Inflammatory macrophage (primary cell): ENCODE measurements around the gene GABRG2.
"Not testable (repeated sequence)": the region's sequence is repeated elsewhere in the genome, so short reads cannot be mapped to it uniquely, and the experiment has no call there.

Experiments
- DNase-seq, 2 donors: peaks; one replicate each; pipeline ENCODE4 v3.0.0-alpha.2; 2020 to 2022
- total RNA-seq, 18 experiments: gene quantifications; one replicate each; lab custom pipeline; 2026; ENCODE audit warnings: mixed read lengths in 6 of 18, inconsistent platforms in 2 of 18; lab: John Stamatoyannopoulos, UW

The GABRG2 gene
- total RNA-seq, result 0 to 0.33 (median 0.02) reads per million in 18 experiments

DNA sequence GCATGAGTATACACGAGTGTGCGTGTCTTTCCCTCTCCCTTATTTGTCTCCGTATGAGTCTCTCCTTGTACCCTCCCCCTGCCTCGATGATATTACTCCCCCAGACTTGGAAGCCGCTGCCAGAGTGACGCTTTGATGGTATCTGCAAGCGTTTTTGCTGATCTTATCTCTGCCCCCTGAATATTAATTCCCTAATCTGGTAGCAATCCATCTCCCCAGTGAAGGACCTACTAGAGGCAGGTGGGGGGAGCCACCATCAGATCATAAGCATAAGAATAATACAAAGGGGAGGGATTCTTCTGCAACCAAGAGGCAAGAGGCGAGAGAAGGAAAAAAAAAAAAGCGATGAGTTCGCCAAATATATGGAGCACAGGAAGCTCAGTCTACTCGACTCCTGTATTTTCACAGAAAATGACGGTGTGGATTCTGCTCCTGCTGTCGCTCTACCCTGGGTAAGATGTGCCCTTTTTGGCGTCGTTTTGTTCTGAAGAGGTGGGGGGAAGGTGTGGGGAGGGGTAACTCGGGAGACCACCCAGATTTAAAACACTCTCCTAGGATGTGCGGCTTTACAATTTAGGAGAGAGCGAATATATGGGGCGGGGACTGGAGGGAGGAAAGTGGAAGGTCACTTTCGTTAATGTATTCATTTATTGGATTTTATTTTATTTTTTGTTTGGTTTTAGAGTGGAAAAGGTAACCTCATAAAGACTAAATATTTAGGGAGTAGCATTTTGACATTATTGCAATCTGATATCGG is at the start of gene GABRG2:
TSS of gene GABRG2 (plus strand) at position 119 of the 757 bp plus-strand sequence. CDS start at position 346, 227 bp downstream.
- no peak for DNase-seq

DNA sequence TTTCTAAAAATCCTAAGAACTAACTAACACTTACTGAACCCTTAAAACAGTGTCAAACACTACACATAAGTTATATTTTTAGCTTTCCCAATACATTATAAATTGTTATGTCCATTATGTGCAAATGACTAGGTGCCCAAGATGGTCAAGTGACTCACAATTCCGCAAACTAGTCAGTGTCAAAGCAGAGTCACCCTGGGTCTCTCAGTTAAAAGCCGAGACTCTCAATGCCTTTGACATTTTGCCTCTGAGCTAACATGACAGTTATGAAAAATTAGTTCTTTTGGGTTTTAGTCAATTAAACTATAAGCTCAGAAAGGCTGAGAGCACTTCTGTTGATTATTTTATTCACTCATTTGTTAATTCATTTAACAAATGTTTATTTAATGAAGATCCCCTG is 42.3 kb upstream of the GABRG2 start:
- DNase-seq, result no peak

DNA sequence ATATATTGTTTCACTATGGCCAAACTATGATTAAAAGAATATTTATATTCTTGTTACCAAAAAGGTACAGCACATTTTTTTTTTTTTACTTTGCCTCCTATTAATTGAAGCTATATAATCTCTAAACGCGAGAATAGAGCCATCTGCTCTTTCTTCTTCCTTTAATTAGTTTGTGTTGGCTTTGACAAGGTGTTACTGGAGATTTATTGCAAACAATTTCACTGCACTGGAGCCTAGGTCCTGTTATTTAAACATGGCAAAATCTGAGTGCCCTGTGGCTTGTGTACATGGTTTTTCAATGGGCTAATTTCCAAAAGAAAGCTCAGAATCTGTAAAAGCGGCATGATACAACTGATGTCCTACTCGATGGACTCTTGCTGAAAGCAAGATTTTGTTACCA is 40.8 kb upstream of the GABRG2 start:
- DNase-seq, result no peak

DNA sequence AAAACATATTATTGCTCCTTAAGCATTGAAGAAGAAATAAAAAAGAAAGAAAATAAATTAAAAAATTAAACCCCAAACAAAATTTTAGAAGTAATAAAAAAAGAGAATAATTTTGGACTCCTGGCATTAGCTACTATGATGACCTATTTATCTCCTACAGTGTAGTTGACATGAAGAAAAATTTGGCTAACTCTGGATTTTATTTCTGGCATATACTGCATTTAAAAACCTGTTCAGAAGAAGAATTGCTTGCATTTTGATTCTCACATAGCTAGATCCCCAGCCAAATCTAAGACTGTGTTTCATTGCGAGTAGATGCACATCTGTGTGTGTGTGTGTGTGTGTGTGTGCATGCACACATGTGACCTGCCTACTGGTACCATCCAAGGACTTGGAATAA is 30.1 kb upstream of the GABRG2 start:
- DNase-seq, result no peak

DNA sequence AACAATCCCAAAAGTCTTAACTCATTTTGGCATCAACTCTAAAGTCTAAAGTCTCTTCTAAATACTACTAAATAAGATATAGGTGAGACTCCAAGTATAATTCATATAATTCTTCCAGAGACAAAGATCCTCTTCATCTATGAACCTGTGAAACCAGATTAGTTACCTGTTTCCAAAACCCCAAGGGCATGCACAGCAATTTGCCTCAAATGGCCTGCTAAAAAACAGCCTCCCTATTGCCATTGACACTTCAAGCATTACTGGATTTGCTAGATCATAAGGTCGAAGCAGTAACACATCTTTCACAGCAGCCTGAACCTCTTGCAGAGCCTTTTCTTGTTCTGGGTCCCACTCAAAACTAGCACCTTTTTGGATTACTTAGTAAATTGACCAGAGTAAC is 20.3 kb upstream of the GABRG2 start:
- DNase-seq, result no peak

DNA sequence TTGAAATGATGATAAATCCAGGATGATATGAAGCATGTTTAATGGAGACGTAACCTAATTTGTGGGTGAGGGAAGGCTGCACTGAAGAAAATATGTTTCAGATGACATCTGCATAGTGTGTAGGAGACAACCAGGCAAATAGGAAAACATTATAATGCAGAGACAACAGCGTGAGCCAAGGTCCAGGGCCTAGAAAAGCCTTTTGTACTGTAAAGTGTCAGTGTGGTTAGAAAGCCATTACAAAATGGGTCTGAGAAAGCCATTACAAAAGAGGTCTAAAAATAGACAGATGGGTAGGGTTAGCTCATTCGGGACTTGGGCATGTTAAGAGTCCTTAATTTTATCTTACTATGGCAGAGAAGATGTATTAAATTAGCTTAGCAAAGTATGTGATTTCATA is 14.9 kb upstream of the GABRG2 start:
- DNase-seq, result no peak

DNA sequence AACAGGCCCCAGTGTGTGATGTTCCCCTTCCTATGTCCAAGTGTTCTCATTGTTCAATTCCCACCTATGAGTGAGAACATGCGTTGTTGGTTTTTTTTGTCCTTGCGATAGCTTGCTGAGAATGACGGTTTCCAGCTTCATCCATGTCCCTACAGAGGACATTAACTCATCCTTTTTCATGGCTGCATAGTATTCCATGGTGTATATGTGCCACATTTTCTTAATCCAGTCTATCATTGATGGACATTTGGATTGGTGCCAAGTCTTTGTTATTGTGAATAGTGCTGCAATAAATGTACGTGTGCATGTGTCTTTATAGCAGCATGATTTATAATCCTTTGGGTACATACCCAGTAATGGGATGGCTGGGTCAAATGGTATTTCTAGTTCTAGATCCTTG is 12.5 kb upstream of the GABRG2 start:
- not testable (repeated sequence) for DNase-seq

DNA sequence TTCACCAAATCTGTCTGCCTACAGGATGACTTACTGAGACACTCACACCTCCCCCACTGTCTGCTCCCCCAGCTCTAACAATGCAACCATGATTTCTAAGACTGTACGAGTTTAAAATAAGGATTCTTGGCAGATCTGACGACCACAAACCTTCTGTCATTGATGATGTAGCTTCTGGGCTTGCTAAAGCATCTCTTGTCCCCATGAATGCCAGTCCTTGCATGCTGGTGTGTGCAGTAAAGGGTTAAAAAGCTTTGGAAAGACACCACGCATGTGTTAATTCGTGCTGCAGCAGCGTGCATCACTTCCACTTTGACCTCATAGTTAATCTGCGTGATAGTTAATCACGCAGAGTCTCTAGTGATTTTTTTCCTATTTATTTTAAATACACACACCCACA is 411 bp upstream of the GABRG2 start:
- no peak for DNase-seq

DNA sequence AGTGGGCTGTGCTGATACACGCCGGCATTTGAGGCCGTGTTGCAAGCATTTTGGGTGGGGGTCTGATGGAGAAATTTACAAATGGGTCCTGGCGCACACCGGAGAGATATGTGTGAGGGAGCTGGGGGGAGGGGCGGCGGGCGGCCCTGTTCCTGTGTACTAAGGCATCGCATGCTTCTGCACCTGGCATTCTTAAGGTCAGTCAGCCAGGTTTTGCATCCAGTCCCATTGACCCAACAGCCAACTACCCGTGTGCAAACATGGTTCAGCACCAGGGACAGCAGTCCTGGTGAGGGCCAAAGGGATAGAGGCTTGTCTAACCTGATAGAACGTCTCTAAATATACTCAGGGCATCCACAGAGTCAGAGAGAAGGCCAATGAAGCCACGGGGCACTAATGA is 839 bp downstream of the GABRG2 start:
- peak in 1 of 2 donors; percentile 15 for DNase-seq

DNA sequence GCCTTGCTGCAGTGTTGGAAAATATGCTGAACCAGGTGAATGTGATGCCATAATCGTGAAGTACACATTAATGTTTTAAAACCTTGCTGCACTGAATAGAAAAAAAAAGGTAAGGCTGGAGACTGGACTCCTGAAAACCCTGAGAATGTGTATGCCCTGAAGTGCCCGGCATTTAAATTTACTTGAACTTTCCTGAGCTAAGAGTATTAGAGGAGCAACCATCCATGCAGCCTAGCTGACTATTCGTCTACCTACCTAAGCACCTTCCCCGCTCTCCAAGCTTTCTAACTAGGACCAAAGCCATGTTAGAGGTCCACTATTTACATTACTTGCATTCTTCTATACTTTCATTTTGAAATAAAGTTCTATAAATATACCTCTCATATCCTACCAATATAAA is 1.4 kb downstream of the GABRG2 start:
- DNase-seq, result no peak

DNA sequence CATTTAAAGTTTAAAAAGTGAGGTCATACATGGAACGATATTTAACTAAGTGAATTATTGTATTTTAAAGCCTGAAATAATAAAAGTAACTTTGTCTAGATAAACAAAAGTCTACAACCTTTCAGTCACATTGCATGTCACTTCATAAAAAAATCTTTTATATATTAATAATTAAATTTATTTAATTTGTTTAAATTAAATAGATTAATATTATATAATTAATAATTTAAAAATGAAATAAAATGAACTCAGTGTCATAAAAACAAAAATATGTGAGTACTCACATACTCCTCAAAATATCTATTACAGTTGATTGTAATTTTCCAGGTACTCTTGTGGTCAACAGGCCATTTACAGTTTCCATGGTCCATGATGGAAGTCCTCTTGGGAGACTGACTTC is 11.2 kb downstream of the GABRG2 start:
- no peak for DNase-seq

DNA sequence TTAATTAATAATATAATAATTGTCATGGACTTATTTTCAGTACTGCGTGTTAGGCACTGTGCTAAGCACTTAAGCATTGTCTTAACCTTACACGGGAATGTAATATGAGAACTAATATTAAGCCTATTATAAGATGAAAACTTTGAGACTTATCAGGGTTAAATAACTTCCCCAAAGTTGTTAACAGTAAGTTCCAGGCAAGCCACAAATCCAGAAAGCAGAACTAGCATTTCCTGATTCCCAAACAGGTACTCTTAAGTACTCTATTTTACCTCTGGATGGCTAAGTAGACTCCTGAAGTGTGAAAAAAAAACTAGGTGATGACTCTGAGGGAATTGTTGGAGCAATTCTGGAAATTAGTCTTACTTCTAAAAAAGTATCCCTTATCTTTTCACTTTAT is 23.8 kb downstream of the GABRG2 start:
- no peak for DNase-seq

DNA sequence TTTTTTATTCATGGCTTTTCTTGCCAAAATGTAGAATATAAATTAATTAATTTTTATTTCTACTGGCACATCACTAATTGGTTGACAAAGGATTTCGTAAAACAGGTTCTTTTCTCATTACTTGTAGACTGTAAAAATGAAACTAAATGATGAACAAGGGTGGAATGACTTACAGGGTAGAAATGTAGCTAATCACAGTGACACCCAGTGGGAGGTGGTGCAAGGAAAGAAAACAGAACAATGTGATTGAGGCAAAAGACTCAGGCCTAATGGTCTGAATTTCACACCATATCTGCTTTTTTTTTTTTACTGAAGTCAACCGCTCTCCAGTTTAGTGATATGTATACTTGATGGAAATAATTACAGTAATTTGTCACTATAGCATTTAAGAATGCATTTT is 28.9 kb downstream of the GABRG2 start:
- no peak for DNase-seq

DNA sequence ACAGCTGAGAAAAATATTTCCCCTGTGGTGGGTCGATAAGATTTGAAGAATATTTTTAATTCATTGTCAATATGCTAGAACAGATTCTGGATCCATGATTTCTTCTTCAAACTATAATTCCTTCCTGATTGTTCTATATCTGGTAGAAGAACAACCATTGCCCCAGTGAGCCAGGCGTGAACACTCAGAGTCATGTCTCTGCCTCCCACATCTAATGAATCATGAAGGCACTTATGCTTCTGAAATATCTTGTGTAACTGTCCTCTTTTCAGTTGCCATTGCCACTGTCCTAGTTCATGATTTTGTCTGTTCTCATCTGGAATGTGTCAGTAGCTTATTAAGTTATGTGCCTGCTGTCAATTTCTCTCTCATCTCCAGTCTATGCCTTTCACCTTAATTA is 40.0 kb downstream of the GABRG2 start:
- peak; percentile 4 to 22 for DNase-seq

DNA sequence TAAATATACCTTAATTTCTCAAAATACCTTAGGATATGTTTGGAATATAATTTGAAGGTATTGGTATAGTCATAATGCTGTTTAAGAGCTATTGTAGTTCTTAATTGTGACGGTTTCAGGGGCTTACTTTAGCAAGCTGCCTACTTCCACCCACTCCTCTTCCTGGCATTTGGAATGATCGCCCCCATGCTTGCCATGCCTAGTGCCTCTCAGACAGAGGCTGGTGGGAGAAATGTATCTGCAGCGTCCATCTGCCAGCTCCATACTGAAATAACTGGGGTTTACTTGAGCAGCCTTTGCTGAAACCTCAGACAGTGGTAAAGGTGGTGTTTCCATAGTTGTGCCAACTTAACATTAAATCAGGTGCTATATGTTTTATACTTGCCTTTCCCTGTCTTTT is 52.2 kb downstream of the GABRG2 start:
- DNase-seq, result no peak

DNA sequence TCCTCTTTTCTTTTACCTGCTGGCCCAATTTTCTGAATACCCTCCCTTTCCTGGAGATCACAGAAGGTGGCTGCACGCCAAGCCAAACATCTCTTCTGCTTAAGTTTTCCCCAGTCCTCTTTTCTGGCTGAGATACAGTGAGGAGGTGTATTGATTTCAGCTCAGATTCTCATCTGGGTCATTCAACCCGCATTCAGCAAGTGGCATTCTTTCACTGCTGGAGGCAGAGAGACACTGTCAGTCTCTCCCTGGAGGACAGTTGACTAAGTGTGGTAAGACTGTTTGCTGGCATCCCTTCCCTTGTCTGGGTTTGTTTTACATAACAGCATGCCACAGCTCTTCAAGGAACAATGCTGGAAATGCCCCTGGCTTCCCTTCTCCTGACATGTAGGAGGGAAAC is 60.5 kb downstream of the GABRG2 start:
- no peak for DNase-seq

DNA sequence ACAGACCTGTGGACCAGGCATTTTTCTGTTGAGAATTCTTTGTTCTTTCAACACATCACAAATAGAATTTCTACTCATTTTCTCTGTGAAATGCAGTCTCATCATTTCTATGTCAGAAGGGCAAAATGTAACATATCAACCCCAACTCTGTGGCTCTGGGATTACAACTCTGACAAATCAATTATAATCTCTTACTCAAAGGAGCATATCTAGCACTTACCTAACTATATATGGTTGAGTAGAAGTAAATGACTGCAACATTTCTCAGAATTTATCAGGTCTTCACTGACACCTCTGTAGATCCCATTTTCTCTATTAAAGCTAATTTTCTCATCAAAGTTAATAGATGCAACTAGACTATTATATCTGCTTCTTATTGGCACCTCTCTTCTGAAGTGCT is 64.8 kb downstream of the GABRG2 start:
- DNase-seq, result no peak

DNA sequence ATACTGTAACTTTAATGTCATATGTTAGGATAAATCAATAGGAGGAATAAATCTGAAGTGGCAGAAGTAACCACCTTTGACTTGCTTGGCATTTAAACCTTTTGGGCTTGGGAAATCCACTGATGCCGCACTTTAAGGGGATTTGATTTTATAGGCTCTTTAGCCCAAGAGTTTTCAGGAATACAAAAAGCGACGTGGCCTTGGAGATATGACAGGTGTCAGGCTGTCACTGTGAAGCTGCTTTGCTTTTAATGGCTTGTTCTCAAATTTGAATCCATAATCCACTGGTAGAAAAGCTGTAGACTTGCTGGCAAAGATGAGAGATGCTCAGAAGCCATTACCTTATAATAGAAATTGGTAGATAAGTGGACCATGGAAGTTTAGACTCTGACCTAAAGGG is 71.6 kb downstream of the GABRG2 start:
- no peak for DNase-seq

DNA sequence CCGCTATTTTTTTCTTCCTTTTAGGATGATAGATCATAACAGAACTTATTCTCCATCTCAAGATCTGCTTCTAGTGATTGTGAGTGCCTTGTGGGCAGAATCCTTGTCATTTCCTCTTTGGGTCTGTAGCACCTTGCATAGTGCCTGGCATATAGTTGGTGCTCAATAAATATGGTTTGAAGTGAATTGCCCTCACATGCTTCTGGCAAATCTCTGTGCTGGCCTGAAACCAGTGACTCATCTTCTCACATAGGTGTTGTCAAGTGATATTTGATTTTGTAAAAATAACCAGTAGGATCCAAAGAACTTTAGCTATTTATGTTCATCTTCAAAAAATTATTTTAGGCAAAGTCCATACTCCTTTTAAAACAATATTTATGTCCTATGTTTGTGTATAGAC is 86.7 kb downstream of the GABRG2 start:
- DNase-seq, result no peak

DNA sequence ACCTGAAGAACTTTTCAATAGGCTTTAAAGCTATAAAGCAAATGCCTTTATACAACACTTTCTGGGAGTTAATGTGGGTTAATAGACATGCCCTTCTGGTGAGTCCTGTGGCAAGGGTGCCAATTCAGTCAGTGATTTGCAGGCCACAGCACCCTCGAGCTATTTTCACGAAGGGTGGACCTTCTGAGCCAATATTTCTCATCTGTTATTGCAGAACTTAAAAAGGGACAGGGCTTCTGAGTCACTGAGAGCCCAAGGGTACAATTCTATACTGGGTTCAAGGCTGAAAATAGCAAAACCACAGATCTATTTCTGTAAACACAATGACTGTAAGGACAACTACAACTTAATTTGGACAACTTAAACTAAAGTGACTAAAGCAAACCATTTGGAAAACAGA is 92.8 kb downstream of the GABRG2 start:
- DNase-seq, result no peak

DNA sequence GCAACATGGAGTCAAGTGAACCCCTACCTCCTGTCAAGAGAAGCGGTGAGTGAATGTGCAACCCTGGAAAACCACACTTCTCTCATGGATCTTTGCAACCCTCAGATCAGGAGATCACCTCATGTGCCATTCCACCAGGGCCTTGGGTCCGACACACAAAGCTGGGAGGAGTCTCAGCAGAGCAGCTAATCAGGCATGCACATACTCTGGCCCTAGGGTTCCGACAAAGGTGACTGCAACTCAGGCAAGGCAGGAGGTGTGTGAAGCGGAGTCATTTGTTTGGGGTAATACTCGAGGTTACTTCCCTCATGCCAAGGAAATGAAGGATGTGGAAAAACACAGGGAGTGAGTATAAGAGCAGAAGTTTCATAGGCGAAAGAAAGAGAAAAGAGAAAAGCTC is 96.1 kb downstream of the GABRG2 start:
- DNase-seq, result no peak

DNA sequence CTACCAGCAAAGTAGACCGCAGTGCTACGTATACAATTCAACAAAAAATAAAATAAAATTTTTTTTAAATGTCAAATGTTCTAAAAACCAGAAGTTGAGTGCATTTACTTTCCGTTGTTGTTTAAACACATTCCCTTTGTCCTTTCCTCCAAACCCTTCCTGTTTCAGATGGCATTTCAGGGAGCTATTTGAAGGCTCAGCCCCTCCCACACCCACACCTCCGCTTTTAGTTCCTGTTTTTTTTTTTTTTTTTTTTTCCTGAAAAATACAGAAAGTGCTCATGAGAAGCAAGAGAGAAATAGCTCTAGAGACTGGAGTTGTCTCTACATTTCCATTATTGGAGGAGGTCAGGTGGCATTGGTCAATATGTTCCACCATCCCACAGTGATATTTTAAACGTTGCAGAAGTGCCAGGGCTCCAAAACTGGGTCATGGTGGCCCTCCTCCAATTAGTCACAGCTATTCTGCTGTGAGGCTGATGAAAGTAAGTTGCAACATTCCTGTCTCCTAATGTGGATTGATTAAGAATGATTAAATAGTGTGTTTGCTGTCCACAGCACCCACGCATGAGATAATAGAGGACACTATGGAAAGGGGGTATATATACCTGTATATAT is 106.9 kb downstream of the GABRG2 start:
- DNase-seq, result peak; percentile 56 to 59

DNA sequence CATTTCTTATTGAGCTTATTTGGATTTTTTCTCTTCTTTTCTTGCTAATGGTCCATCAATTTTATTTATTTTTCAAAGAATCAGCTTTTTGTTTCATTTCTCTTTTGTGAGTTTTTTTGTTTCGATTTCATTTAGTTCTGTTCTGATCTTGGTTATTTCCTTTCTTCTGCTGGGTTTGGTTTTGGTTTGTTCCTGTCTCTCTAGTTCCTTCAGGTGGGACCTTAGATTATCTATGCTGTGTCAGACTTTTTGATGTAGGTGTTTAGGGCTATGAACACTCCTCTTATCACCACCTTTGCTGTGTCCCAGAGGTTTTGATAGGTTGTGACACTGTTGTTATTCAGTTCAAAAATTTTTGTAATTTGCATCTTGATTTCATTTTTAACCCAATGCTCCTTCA is 119.8 kb downstream of the GABRG2 start:
- no peak for DNase-seq

DNA sequence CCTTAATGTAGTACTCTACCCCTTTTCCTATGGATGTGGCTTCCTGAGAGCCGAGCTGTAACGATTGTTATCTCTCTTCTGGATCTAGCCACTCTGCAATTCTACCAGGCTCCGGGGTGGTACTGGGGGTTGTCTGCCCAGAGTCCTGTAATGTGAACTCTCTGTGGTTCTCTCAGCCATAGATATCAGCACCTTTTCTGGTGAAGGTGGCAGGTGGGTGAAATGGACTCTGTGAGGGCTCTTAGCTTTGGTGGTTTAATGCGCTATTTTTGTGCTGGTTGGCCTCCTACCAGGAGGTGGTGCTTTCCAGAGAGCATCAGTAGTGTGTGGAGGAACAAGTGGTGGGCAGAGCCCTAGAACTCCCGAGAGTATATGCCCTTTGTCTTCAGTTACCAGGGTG is 122.1 kb downstream of the GABRG2 start:
- DNase-seq, result no peak

DNA sequence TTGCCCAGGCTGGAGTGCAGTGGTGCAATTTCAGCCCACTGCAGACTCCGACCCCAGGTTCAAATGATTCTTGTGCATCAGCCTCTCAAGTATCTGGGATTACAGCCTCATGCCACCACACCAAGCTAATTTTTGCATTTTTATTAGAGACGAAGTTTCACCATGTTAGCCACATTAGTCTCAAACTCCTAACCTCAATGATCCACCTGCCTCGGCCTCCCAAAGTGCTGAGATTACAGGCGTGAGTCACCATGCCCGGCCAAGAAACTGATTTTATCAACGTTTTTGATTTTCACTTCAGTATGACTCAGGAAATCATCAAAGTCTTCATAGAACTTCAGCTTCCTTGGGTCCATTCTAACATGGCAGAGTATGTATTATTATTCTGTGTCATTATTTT is 125.4 kb downstream of the GABRG2 start:
- DNase-seq, result no peak
